ENCODE measurements around the gene ARMCX5.

The ARMCX5 gene

GRCh38 chrX:102599084-102599950, at the start of gene ARMCX5:
TSS of gene ARMCX5 (plus strand) at chrX:102599515. CDS start at chrX:102602142, 2,627 bp downstream.
- DNase-seq: peak; percentile 80

GRCh38 chrX:102558607-102559006, 40.7 kb upstream of the ARMCX5 start:
- DNase-seq: no peak

- DNase-seq: no peak
These were observed 38.8 kb upstream of the ARMCX5 start for GRCh38 chrX:102560423-102561068.

GRCh38 chrX:102580891-102581290, 18.4 kb upstream of the ARMCX5 start:
- no peak for DNase-seq

- DNase-seq: no peak
These were observed 5.9 kb upstream of the ARMCX5 start for GRCh38 chrX:102593367-102593766.

- no peak for DNase-seq
These were observed 750 bp downstream of the ARMCX5 start for GRCh38 chrX:102599951-102600579.

GRCh38 chrX:102604327-102604726, 5.0 kb downstream of the ARMCX5 start:
- DNase-seq: no peak

GRCh38 chrX:102606115-102606514, 6.8 kb downstream of the ARMCX5 start:
- no peak for DNase-seq

GRCh38 chrX:102610905-102611304, 11.6 kb downstream of the ARMCX5 start:
- DNase-seq: no peak

- DNase-seq: no peak
These were observed 24.8 kb downstream of the ARMCX5 start for GRCh38 chrX:102624105-102624504.

- no peak for DNase-seq
These were observed 28.3 kb downstream of the ARMCX5 start for GRCh38 chrX:102627640-102628039.

GRCh38 chrX:102637561-102637960, 38.2 kb downstream of the ARMCX5 start:
- DNase-seq: no peak

- DNase-seq: no peak
These were observed 51.6 kb downstream of the ARMCX5 start for GRCh38 chrX:102650903-102651241.

- DNase-seq: peak; percentile 24
These were observed 52.1 kb downstream of the ARMCX5 start, which contains the start of gene GPRASP1 for GRCh38 chrX:102651242-102652011. TSS of gene GPRASP1 (plus strand) at chrX:102651483. CDS start at chrX:102653914, 2,431 bp downstream.

GRCh38 chrX:102652031-102652688, 52.8 kb downstream of the ARMCX5 start:
- DNase-seq: no peak
